SHP77 treated with DMSO at 0.1 percent for 48 hours (cell line): Measurements from ENCODE around the gene AMHR2.

Source experiments
- DNase-seq: peaks from one replicate; lab custom pipeline; 2025; lab: John Stamatoyannopoulos, UW

Gene AMHR2

DNA sequence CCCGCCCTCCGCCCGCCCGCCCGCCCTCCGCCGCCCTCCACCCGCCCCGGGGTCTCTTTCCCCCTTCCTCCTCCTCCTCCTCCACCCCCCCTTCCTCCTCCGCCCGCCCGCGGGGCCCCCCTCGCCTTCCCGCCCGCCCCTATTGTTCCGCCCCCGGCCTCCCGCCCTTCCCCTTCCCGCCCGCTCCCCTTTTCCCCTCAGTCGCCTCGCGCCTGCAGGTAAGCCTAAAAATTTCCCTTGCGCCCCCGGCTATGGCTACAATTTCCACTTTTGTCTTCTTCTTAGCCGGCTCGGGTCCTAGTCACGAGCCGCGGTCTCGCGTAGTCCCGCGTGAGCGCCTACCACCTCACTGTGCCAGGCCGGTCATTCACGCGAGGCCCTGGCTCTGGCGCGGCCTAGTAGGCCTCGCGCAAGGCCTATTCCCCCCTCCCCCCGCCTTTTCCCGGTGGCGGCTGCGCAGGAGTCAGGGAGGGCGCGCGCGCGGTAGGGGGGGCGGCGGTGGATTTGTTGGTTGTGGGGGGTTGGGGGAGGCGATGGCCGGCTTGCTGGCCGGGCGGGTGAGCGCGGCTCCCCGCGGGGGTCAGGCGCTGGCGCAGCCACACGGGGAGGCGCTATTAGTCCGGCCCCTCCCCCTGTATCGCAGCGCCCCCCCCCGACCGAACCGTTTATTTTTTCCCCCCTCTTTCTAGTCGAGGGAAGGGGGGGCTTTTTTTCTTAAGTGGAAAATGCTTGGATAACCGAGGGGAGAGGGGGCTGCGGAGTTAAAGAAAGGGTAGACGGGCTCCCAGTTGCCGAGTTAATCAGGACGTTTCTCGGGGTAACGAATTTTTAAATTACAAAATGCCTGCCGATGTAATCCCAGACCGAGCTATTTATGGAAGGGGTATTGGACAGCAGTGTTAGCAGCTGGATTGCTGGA lies 28.8 kb downstream of the AMHR2 start:
- no peak for DNase-seq

DNA sequence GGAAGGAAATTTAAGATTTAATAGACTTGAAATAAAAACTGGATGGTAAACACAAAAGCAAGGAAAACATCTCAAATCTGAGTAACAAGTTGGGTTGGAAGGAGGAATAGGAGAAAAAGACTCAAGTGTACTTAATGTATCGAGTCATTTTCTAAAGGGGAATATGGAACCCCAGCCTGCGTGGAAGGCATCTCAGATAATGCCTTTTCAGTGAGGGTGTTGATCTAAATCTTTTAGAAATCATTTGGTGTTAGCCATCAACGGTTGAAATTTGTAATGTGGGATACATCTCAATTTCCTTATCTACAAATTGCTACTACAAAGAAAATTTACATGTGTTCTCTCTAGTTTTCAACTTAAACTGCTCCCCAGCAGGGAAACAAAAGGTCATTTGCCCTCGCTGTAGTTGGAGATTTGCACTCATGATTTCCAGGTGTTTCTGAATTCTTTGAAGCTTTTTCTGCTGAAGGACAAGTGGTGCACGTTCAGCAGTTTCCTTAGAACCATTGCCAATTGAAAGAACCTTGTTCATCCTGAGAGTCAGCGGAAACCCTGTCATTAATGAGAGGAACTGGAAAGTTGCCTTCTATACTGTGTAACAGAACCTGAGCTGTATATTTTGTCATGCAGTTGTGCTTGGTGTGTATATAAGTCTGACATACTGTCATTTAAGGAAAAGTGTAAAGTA lies 30.4 kb downstream of the AMHR2 start:
- no peak for DNase-seq

GRCh38 chr12:53454707-53455106 lies 31.1 kb downstream of the AMHR2 start:
- DNase-seq: no peak

DNA sequence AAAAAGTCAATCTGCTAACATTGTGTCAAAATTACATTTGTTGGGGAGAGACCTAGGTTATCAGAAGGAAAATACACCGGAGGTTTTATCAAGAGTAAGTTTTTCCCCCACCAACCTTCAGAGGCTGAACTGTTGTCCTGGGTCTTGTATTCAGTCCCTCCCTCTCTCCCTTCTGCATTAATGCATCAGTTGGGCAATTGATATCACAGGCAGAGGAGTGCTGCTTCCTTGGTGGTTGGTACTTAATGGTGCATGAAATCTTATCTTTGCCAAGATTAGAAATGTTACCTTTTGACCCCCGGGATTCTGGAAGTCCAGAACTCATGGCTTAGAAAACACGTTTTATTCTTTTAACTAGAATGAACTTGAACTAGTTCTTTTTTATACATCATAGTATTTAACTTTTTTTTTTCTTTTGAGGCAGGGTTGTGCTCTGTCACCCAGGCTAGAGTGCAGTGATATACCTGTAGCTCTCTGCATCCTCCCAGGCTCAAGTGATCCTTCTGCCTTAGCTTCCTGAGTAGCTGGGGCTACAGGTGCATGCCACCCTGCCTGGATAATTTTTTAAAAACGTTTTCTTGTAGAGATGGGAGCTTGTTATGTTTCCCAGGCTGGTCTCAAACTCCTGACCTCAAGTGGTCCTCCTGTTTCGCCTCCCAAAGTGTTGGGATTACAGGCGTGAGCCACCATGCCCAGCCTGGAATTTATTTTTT lies 33.2 kb downstream of the AMHR2 start:
- DNase-seq: no peak

DNA sequence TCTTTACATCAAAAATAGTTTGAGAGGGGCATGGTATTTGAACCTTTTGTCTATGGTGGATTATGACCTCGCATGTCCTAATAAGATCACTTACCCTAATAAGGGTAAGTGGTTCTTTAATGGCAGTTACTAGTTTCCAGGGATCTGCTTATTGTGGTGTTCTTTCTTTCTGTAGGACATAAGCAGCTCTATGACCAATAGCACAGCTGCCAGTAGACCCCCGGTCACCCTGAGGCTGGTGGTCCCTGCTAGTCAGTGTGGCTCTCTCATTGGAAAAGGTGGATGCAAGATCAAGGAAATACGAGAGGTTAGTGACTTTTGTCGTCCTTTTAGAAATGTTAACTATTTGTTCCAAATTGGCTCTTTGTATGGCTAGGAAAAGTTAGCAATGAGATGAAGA lies 35.4 kb downstream of the AMHR2 start:
- no peak for DNase-seq

- DNase-seq: no peak
Observed at GRCh38 chr12:53461059-53461458, 37.4 kb downstream of the AMHR2 start.

DNA sequence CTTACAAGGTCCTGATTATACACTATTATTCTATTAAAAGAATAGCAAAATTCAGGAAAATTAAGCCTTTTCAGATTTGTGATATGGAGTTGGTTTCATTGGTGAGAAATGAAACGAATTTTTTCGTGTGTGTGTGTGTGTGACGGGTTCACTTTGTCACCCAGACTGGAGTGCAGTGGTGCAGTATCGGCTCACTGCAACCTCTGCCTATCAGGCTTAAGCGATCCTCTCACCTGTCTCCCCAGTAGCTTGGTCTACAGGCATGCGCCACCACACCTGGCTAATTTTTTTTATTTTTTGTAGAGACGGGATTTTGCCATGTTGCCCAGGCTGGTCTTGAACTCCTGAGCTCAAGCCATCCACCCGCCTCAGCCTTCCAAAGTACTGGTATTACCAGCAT lies 37.9 kb downstream of the AMHR2 start:
- no peak for DNase-seq

DNA sequence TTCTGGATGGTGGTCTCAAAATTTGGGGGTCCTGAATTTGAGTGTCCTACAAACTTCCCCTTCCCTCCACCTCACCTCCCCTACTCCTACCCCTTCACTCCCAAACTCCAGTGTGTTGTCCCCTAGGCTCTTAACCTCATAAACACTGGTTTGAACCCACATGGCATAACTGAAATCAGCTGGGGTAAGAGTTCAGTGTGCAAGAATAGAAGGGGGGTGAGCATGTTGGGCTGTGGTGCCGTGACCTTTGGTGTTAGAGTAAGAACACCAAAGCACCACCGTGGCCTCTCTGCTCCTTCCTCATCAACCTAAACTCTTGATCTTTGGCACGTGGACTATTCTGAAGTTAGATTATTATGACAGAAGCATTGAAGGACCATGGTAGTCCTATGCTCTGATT lies 39.3 kb downstream of the AMHR2 start:
- no peak for DNase-seq

DNA sequence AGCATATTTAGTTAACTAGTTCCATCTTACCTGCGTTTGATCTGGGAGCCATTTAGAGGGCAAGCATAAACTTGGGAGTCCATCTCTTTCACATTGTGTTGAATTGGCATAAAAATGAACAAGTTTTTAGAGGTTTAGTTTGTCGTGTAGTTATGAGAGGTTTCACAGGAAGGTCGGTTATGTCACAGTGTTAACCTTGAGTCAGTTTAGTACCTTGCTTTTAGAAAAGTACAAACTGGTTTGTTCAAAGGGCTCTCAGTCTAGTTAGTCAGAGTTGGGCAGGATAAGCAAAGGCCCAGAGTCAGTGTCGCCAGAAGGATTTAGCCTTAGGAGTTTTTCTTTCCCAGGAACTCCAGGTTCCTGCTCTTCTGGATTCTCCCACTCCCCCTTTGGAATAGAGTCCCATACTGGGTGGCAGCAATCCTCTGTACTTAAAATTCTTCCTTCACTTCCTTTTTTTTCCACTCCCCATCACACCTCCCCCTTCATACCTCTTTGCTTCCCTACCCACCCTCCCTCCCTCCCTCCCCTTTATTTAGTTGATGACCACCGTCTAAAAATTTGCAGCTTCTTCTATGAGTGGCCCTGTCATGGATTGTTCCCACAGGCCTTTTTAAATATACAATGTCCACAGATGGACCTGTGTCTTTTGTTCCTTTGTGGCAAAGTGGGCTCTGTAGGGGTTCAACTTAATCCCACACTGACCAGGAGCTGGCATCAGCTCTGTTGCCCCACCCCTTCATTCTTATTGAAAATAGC lies 40.3 kb downstream of the AMHR2 start:
- no peak for DNase-seq

DNA sequence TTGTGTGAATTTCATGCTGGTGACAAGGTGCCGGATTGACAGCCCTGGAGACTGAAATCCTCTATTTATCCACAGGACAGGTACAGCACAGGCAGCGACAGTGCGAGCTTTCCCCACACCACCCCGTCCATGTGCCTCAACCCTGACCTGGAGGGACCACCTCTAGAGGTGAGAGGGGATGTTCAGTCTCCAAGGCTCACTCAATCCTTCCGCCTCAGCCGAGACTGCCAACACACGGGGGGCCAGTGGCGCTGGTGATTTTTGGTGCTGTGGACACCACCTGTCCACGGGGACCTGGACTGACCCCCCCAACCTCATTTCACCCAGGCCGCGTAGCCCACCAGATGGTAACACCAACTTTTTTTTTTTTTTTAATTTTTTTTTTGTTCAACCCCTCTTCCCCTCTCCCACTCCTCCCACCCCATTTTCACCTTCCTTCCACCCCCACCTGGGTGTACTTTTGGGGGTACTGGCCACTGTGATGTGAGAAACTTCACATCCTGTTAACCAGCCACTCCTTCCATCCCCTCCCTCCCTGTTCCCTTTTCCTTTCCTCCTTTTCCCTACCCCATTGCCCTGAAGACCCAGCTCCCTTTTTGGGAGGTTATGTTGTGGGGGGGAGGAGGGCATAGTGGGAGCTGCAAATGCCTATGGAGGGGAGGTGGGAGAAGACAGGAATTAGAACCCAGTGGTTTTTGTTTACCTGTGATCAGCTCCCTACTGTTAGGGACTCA lies 41.2 kb downstream of the AMHR2 start:
- no peak for DNase-seq

- DNase-seq: no peak
Observed at GRCh38 chr12:53465679-53466078, 42.0 kb downstream of the AMHR2 start.

DNA sequence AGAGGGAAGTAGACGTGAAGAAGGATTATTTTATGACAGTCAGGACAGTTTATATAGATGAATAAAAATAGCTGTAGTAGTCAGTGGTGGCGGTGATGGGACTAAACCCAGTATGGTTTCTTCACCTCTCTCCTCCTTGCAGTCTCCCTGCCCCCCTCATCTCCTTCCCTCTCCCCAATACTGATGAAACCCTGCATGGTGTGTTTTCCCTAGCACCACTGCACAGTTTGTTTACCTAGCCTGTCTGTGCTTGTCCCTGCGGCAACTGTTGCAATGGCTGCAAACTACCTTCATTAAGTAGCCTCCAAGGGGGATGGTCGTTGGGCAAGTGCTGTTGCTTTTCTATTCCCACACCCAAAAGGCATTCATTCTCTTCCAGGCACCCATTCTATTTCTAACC lies 43.0 kb downstream of the AMHR2 start:
- no peak for DNase-seq

GRCh38 chr12:53467082-53467481 lies 43.4 kb downstream of the AMHR2 start:
- DNase-seq: no peak

- DNase-seq: no peak
Observed at GRCh38 chr12:53467880-53468279, 44.2 kb downstream of the AMHR2 start.

GRCh38 chr12:53468282-53468681 lies 44.6 kb downstream of the AMHR2 start:
- DNase-seq: no peak

DNA sequence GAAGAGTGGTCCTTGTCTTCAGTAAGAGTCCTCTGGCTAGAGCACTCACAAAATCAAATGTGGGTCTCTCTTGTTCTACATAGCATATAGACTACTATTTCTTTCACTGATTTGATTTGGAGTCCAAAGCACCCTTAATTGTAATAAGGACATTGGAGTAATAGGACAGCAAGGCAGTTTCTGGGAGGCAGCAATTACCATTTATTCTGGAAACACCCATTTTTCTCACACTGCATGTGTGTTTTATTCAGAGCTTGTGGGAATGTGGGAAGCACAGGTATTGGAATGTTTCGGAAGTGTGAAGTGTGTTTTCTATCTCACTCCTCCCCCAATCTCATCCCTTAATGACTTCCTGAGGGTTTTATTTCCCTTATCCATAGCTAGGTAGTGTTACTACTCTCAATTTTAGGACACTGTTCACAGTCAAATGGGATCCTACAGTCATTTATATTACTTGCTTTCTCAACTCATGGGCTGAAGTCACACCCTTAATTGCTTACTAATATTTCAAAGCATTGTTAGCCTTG lies 48.5 kb downstream of the AMHR2 start:
- DNase-seq: no peak

GRCh38 chr12:53474077-53474476 lies 50.4 kb downstream of the AMHR2 start:
- DNase-seq: no peak

GRCh38 chr12:53474819-53475218 lies 51.2 kb downstream of the AMHR2 start:
- no peak for DNase-seq

GRCh38 chr12:53476769-53477209 lies 53.1 kb downstream of the AMHR2 start:
- DNase-seq: no peak

DNA sequence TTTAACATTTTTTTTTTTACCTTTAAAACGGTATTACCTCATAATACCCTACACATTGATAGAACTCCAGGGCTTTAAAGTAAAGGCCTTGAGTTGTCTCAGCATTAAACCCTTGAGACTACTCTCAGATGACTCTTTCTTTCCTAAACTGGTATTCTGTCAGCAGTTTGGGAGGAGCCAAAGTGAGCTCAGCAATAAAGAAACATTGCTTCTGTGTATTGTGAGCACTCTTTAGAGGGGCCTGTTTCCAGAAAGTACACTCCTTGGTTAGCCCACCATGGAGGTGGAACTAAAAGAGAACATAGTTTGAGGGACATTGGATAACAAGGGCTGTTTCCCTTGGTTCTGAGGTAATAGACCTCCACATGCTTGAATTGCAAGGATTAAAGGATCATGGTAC lies 55.2 kb downstream of the AMHR2 start:
- no peak for DNase-seq

- DNase-seq: no peak
Observed at GRCh38 chr12:53479331-53479730, 55.7 kb downstream of the AMHR2 start.
